ENCODE results near the gene CD5L.

DNA sequence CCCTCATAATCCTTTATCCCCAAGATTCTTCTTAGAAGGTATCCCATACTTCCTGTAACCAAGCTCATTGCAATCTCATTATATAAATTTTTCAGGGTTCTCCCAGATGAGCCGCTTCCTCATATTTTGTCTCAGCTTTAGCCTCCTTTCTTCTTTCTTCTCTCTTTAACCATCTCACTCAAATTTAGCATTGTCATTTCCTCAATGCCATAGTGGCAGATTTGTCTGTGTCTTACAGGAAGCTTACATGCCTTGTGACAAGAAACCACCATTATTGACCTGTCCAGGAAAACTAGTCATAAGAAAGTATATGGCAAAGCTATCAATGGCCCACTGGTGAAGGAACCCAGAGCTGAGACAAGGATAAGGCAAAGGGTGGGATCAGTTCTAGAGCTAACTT lies 58.7 kb downstream of the CD5L start:
- TF ChIP-seq, protein P1, sequence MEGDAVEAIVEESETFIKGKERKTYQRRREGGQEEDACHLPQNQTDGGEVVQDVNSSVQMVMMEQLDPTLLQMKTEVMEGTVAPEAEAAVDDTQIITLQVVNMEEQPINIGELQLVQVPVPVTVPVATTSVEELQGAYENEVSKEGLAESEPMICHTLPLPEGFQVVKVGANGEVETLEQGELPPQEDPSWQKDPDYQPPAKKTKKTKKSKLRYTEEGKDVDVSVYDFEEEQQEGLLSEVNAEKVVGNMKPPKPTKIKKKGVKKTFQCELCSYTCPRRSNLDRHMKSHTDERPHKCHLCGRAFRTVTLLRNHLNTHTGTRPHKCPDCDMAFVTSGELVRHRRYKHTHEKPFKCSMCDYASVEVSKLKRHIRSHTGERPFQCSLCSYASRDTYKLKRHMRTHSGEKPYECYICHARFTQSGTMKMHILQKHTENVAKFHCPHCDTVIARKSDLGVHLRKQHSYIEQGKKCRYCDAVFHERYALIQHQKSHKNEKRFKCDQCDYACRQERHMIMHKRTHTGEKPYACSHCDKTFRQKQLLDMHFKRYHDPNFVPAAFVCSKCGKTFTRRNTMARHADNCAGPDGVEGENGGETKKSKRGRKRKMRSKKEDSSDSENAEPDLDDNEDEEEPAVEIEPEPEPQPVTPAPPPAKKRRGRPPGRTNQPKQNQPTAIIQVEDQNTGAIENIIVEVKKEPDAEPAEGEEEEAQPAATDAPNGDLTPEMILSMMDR (IDR thresholded peaks at IDR 0.05): no peak
- TF ChIP-seq EZH2phosphoT487 (IDR thresholded peaks at IDR 0.05): no peak
